Body of pancreas (tissue), 4 donors: Measurements from ENCODE around the gene MFSD8.

Experiments
- POLR2A ChIP-seq, 3 donors: fragments of 450-650 bp; IDR thresholded peaks; one replicate each; pipeline ENCODE4 v1.6.1; 2016; ENCODE audit warnings: antibody characterized with exemption in 3 of 3, mild to moderate bottlenecking in 2 of 3
- TF ChIP-seq, protein P1 (sequence below), 7 experiments: fragments of 450-650 bp in 4 of 7; fragments of 200-600 bp in 3 of 7; sonication (generic) in 3 of 7; IDR thresholded peaks; one replicate each; pipeline ENCODE4 v1.5.1; 2016 to 2019; ENCODE audit warnings: antibody characterized with exemption in 7 of 7

DNA sequence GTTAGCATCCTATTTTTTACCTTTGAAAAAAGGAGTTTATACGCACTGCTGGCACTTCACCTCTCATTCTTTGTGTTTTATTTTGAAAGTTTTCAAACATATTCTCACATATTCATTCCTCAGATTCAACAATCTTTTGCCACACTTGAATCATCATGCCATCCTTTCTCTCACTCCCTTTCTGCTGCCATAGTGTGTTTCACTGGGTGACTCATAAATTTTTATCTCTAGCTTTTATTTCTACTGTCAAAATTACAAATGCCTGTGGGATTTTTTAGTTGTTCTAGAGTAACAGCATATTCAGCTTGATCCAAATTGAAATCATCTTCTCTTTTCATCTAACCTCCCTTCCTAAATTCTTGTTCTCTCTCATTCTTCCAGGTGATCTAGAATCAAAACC, 28.0 kb downstream of the MFSD8 start:
- no peak for TF ChIP-seq POLR2A (IDR thresholded peaks at IDR 0.05)
- TF ChIP-seq, protein P1, sequence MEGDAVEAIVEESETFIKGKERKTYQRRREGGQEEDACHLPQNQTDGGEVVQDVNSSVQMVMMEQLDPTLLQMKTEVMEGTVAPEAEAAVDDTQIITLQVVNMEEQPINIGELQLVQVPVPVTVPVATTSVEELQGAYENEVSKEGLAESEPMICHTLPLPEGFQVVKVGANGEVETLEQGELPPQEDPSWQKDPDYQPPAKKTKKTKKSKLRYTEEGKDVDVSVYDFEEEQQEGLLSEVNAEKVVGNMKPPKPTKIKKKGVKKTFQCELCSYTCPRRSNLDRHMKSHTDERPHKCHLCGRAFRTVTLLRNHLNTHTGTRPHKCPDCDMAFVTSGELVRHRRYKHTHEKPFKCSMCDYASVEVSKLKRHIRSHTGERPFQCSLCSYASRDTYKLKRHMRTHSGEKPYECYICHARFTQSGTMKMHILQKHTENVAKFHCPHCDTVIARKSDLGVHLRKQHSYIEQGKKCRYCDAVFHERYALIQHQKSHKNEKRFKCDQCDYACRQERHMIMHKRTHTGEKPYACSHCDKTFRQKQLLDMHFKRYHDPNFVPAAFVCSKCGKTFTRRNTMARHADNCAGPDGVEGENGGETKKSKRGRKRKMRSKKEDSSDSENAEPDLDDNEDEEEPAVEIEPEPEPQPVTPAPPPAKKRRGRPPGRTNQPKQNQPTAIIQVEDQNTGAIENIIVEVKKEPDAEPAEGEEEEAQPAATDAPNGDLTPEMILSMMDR (IDR thresholded peaks at IDR 0.05): no peak
